GM21381 (cell line): ENCODE data around the gene PPP2R2B.
"Not testable (repeated sequence)": the region's sequence is repeated elsewhere in the genome, so short reads cannot be mapped to it uniquely, and the experiment has no call there.

Experiments used
- ATAC-seq: cut with Tn5 transposase; IDR thresholded peaks from one replicate; pipeline ENCODE4 v1.9.1; 2021; ENCODE audit warnings: mild to moderate bottlenecking, moderate library complexity; ENCODE audit not compliant: unreplicated experiment

Gene PPP2R2B

GRCh38 chr5:146564007-146564762 is 314.4 kb downstream of the PPP2R2B start:
- no peak for ATAC-seq

GRCh38 chr5:146562461-146562860 is 316.1 kb downstream of the PPP2R2B start:
- ATAC-seq: no peak

- ATAC-seq: no peak
These were observed 316.8 kb downstream of the PPP2R2B start for GRCh38 chr5:146561711-146562110.

- ATAC-seq: no peak
These were observed 318.2 kb downstream of the PPP2R2B start for GRCh38 chr5:146560205-146560812.

- not testable (repeated sequence) for ATAC-seq
These were observed 321.7 kb downstream of the PPP2R2B start for GRCh38 chr5:146556884-146557283.

- no peak for ATAC-seq
These were observed 325.1 kb downstream of the PPP2R2B start for GRCh38 chr5:146553446-146553845.

GRCh38 chr5:146549615-146550014 is 328.9 kb downstream of the PPP2R2B start:
- no peak for ATAC-seq

- ATAC-seq: no peak
These were observed 329.6 kb downstream of the PPP2R2B start for GRCh38 chr5:146548781-146549449.

- ATAC-seq: no peak
These were observed 334.3 kb downstream of the PPP2R2B start for GRCh38 chr5:146544232-146544631.

- peak; percentile 97 for ATAC-seq
These were observed 336.4 kb downstream of the PPP2R2B start for GRCh38 chr5:146541958-146542849.

- ATAC-seq: no peak
These were observed 338.1 kb downstream of the PPP2R2B start for GRCh38 chr5:146540414-146540813.

GRCh38 chr5:146539973-146540372 is 338.6 kb downstream of the PPP2R2B start:
- no peak for ATAC-seq

- ATAC-seq: no peak
These were observed 340.1 kb downstream of the PPP2R2B start for GRCh38 chr5:146538432-146538831.

GRCh38 chr5:146533882-146534281 is 344.7 kb downstream of the PPP2R2B start:
- no peak for ATAC-seq

- ATAC-seq: peak; percentile 95
These were observed 345.2 kb downstream of the PPP2R2B start for GRCh38 chr5:146533260-146533857.
